IMR-90 (cell line): ENCODE measurements around the gene SUGP2. TPM values are rescaled to one million over a fixed set of nuclear protein-coding genes. Genes with fewer than 3 reads are reported as not detected.

Experiments
- ATAC-seq: fragments of 200-7000 bp; cut with Tn5 transposase; 2 replicates; pipeline ENCODE4 v1.9.1; 2020; ENCODE audit warnings: low read depth, mild to moderate bottlenecking, moderate library complexity
- BruUV-seq: library from RNA; stranded (reverse); fragments of 400-500 nt; replicated peaks from 2 replicates; lab custom pipeline; 2021; lab: Mats Ljungman, UMichigan
- CTCF ChIA-PET: fragments of 300-600 bp; formaldehyde crosslinking; extraction: SDS; loops from one replicate; lab custom pipeline; 2021; ENCODE audit warnings: antibody characterized with exemption; lab: Yijun Ruan, JAX
- POLR2A ChIA-PET: fragments of 300-600 bp; sonication (Branson Sonifier 250); formaldehyde crosslinking; loops from one replicate; lab custom pipeline; 2022; ENCODE audit warnings: antibody characterized with exemption; ENCODE audit not compliant: unreplicated experiment; lab: Charles Lee
- DNase-seq: peaks from one replicate; pipeline ENCODE4 v3.0.0; 2013
- H2AFZ ChIP-seq: replicated peaks from 2 replicates; pipeline ENCODE3; 2013; ENCODE audit warnings: low read length, mild to moderate bottlenecking; ENCODE audit not compliant: poor library complexity
- H2AK5ac ChIP-seq: 2 replicates; pipeline ENCODE4 v1.6.1; 2013; ENCODE audit warnings: low read depth, low read length, inconsistent platforms
- H2AK9ac ChIP-seq: replicated peaks from 2 replicates; pipeline ENCODE3; 2013; ENCODE audit warnings: mild to moderate bottlenecking, low read depth, low read length, moderate library complexity; ENCODE audit not compliant: poor library complexity
- H2BK120ac ChIP-seq: 2 replicates; pipeline ENCODE4 v1.6.1; 2013; ENCODE audit warnings: low read depth, low read length, inconsistent platforms
- H2BK15ac ChIP-seq: 3 replicates; pipeline ENCODE4 v1.6.1; 2013; ENCODE audit warnings: low read depth, low read length, inconsistent platforms
- H2BK20ac ChIP-seq: 2 replicates; pipeline ENCODE4 v1.6.1; 2013; ENCODE audit warnings: low read depth, mild to moderate bottlenecking, inconsistent platforms, low read length, moderate library complexity
- H2BK5ac ChIP-seq: 2 replicates; pipeline ENCODE4 v1.6.1; 2013; ENCODE audit warnings: mild to moderate bottlenecking, low read depth, low read length, inconsistent platforms; ENCODE audit not compliant: poor library complexity, severe bottlenecking
- H3K14ac ChIP-seq: replicated peaks from 2 replicates; pipeline ENCODE4 v1.6.1; 2013; ENCODE audit warnings: low read depth, low read length, inconsistent platforms
- H3K18ac ChIP-seq: 2 replicates; pipeline ENCODE4 v1.6.1; 2013; ENCODE audit warnings: low read depth, low read length, control low read depth
- H3K23ac ChIP-seq: 2 replicates; pipeline ENCODE4 v1.6.1; 2013; ENCODE audit warnings: low read depth, low read length, inconsistent platforms
- H3K27ac ChIP-seq: 2 replicates; pipeline ENCODE4 v1.5.1; 2013; ENCODE audit warnings: mild to moderate bottlenecking, control low read depth, low read length; ENCODE audit not compliant: insufficient read depth
- H3K27me3 ChIP-seq: 2 replicates; pipeline ENCODE4 v1.6.1; 2013; ENCODE audit warnings: low read length; ENCODE audit not compliant: control insufficient read depth, insufficient read depth
- H3K36me3 ChIP-seq: 2 replicates; pipeline ENCODE4 v1.6.1; 2013; ENCODE audit warnings: low read length, mixed read lengths; ENCODE audit not compliant: control insufficient read depth, insufficient read depth
- H3K4ac ChIP-seq: 2 replicates; pipeline ENCODE4 v1.6.1; 2013; ENCODE audit warnings: low read depth, low read length, inconsistent platforms
- H3K4me1 ChIP-seq: 2 replicates; pipeline ENCODE4 v1.6.1; 2013; ENCODE audit warnings: low read length, mixed read lengths; ENCODE audit not compliant: control insufficient read depth, insufficient read depth
- H3K4me2 ChIP-seq: 2 replicates; pipeline ENCODE4 v1.6.1; 2013; ENCODE audit warnings: low read depth, mild to moderate bottlenecking, control low read depth, low read length, moderate library complexity
- H3K4me3 ChIP-seq: 2 replicates; pipeline ENCODE4 v1.5.1; 2013; ENCODE audit warnings: low read depth, mild to moderate bottlenecking, control low read depth, low read length, moderate library complexity; ENCODE audit not compliant: insufficient read depth
- H3K56ac ChIP-seq: 2 replicates; pipeline ENCODE4 v1.6.1; 2013; ENCODE audit warnings: low read length, inconsistent platforms; ENCODE audit not compliant: insufficient read depth; ENCODE audit errors: extremely low read depth
- H3K79me1 ChIP-seq, 2 experiments: 2 replicates each; pipeline ENCODE4 v1.6.1; 2013; ENCODE audit warnings: low read length in 2 of 2, inconsistent platforms in 1 of 2, low read depth in 1 of 2
- H3K9ac ChIP-seq: 2 replicates; pipeline ENCODE4 v1.6.1; 2013; ENCODE audit warnings: low read depth, low read length, control low read depth
- H3K9me1 ChIP-seq: 2 replicates; pipeline ENCODE4 v1.6.1; 2013; ENCODE audit warnings: low read length, inconsistent platforms; ENCODE audit not compliant: insufficient read depth
- H3K9me3 ChIP-seq: 2 replicates; pipeline ENCODE4 v1.6.1; 2013; ENCODE audit warnings: low read length; ENCODE audit not compliant: control insufficient read depth, insufficient read depth
- H4K20me1 ChIP-seq: 2 replicates; pipeline ENCODE4 v1.6.1; 2013; ENCODE audit warnings: low read length, inconsistent platforms; ENCODE audit not compliant: insufficient read depth
- H4K5ac ChIP-seq: 2 replicates; pipeline ENCODE4 v1.6.1; 2013; ENCODE audit warnings: mild to moderate bottlenecking, low read depth, low read length, control low read depth
- H4K8ac ChIP-seq, 2 experiments: 2 replicates each; pipeline ENCODE4 v1.6.1; 2013; ENCODE audit warnings: low read depth in 2 of 2, low read length in 2 of 2, control low read depth in 1 of 2, inconsistent platforms in 1 of 2
- H4K91ac ChIP-seq: 2 replicates; pipeline ENCODE4 v1.6.1; 2013; ENCODE audit warnings: low read depth, low read length, inconsistent platforms; ENCODE audit not compliant: insufficient read depth
- CTCF ChIP-seq: conservative IDR thresholded peaks from 2 replicates; pipeline ENCODE4 v1.5.1; 2012; ENCODE audit warnings: mild to moderate bottlenecking, low read depth, low read length, improper control_type of control experiment
- ELK1 ChIP-seq: fragments of 150-350 bp; IDR thresholded peaks from 2 replicates; pipeline ENCODE4 v1.6.1; 2016; ENCODE audit warnings: low read depth, mild to moderate bottlenecking, low read length, moderate library complexity, borderline replicate concordance
- FOS ChIP-seq: fragments of 150-350 bp; IDR thresholded peaks from 2 replicates; pipeline ENCODE4 v1.6.1; 2016; ENCODE audit warnings: low read depth, low read length
- MAFK ChIP-seq: IDR thresholded peaks from 2 replicates; pipeline ENCODE4 v1.6.1; 2012; ENCODE audit warnings: low read depth, low read length, improper control_type of control experiment
- MXI1 ChIP-seq: IDR thresholded peaks from 2 replicates; pipeline ENCODE4 v1.6.1; 2012; ENCODE audit warnings: low read depth, mild to moderate bottlenecking, low read length, moderate library complexity, borderline replicate concordance
- POLR2A ChIP-seq: IDR thresholded peaks from 2 replicates; pipeline ENCODE4 v1.6.1; 2012; ENCODE audit warnings: mild to moderate bottlenecking, low read depth, low read length
- RAD21 ChIP-seq: IDR thresholded peaks from 2 replicates; pipeline ENCODE4 v1.6.1; 2012; ENCODE audit warnings: low read length, improper control_type of control experiment
- RCOR1 ChIP-seq: IDR thresholded peaks from 2 replicates; pipeline ENCODE4 v1.6.1; 2012; ENCODE audit warnings: mild to moderate bottlenecking, low read length, improper control_type of control experiment; ENCODE audit not compliant: insufficient replicate concordance
- SMC3 ChIP-seq: fragments of 150-350 bp; IDR thresholded peaks from 2 replicates; pipeline ENCODE4 v1.6.1; 2016; ENCODE audit warnings: low read depth, mild to moderate bottlenecking, antibody characterized with exemption, low read length, moderate library complexity
- USF2 ChIP-seq: fragments of 150-350 bp; IDR thresholded peaks from 2 replicates; pipeline ENCODE4 v1.6.1; 2017; ENCODE audit warnings: mild to moderate bottlenecking, antibody characterized with exemption, low read length, low read depth
- WGBS, 2 experiments: methylation state at CpG; one replicate each; pipeline versions ENCODE4 v1.1.5 to v1.1.7; 2013; ENCODE audit warnings: missing lambda C conversion rate in 2 of 2; ENCODE audit not compliant: insufficient read length in 1 of 2; ENCODE audit errors: extremely low coverage in 2 of 2; 5-methylcytosine and 5-hydroxymethylcytosine counted together
- dilution Hi-C: fragments of 300-500 bp; cut with HindIII; formaldehyde crosslinking; loops from one replicate; pipeline ENCODE4 v1.14.3; 2018; ENCODE audit warnings: low sequenced_read_pairs; ENCODE audit not compliant: unreplicated experiment
- in situ Hi-C: fragments of 300-500 bp; cut with MboI; formaldehyde crosslinking; loops from 3 replicates; pipeline ENCODE4 v1.14.3; 2019; ENCODE audit warnings: low sequenced_read_pairs, inconsistent platforms, mixed read lengths
- intact Hi-C: fragments of 100-400 bp; cut with micrococcal nuclease; formaldehyde crosslinking; loops from 2 replicates; pipeline ENCODE4 v1.10.0; 2022
- polyA plus RNA-seq, 3 experiments: library from polyadenylated mRNA; depleted of rRNA; stranded (reverse); fragments of >200 nt; gene quantifications; 2 replicates each; pipeline ENCODE4 v1.2.3, GENCODE V29; 2012; ENCODE audit warnings: low replicate concordance in 1 of 3
- total RNA-seq: library from RNA; depleted of rRNA; stranded (reverse); fragments of >200 nt; gene quantifications from 2 replicates; pipeline ENCODE4 v1.2.3, GENCODE V29; 2012

The SUGP2 gene
- total and polyA plus RNA-seq, 2 of the 4 experiments (the other 2 are of a cell fraction), result 25.8 to 69.2 TPM

GRCh38 chr19:18991006-18991405 is 42.3 kb downstream of the SUGP2 start:
- no peak overlapping the region for H3K4me3 ChIP-seq
- H4K91ac ChIP-seq, result no peak overlapping the region
- H2AK5ac ChIP-seq, result no peak overlapping the region
- H2BK5ac ChIP-seq, result no peak overlapping the region
- H4K8ac ChIP-seq, result no peak overlapping the region
- H3K27me3 ChIP-seq, result no peaks in the 10 kb centered on the region
- POLR2A ChIA-PET, result no interaction called here
- DNase-seq (no peak), ATAC-seq (no peak)
- H3K23ac ChIP-seq, result no peak overlapping the region
- H3K4ac ChIP-seq, result no peak overlapping the region
- H3K9ac ChIP-seq, result no peak overlapping the region
- no peak overlapping the region for H2BK20ac ChIP-seq
- no peak overlapping the region for H3K4me2 ChIP-seq
- no peaks in the 10 kb centered on the region for H3K9me1 ChIP-seq
- in situ Hi-C loops, result no loop called here
- peaks cover 0 to 10% of the 10 kb centered on the region in 2 experiments; a peak in 1 of 4 replicates for H3K79me1 ChIP-seq
- intact Hi-C loops, result no loop called here
- no peak overlapping the region for H2AK9ac ChIP-seq
- peaks cover 9% of the 10 kb centered on the region; the same call in 1 of the 2 replicates for H4K20me1 ChIP-seq
- no peak overlapping the region for H2BK15ac ChIP-seq
- no peak overlapping the region for H3K27ac ChIP-seq
- WGBS, 2 experiments, result 53% methylated on average over 9 of the region's 16 CpGs; no CpG with 5 or more reads in 1 of the 2 experiments
- no peaks in the 10 kb centered on the region for H3K9me3 ChIP-seq
- H3K14ac ChIP-seq, result no peak overlapping the region
- H3K18ac ChIP-seq, result no peak overlapping the region
- H3K36me3 ChIP-seq, result peaks cover 30% of the 10 kb centered on the region
- dilution Hi-C loops, result no loop called here
- no peak overlapping the region for H2BK120ac ChIP-seq
- BruUV-seq, result no TSS peak
- H3K56ac ChIP-seq, result no peak overlapping the region
- TF ChIP-seq ELK1 (no peak), SMC3 (no peak), USF2 (no peak), MXI1 (no peak), MAFK (no peak), RAD21 (no peak), RCOR1 (no peak), POLR2A (no peak), FOS (no peak), CTCF (no peak)
- peaks cover 2% of the 10 kb centered on the region; the same call in 1 of the 2 replicates for H3K4me1 ChIP-seq
- H4K5ac ChIP-seq, result no peak overlapping the region
- CTCF ChIA-PET, result no interaction called here
- no peak overlapping the region for H2AFZ ChIP-seq
